Neuron (in vitro differentiated cells): ENCODE measurements around the gene COLEC11.
A peak's percentile ranks its signal among the peaks of the same experiment; 100 is the strongest.
"Not testable (repeated sequence)": the region's sequence is repeated elsewhere in the genome, so short reads cannot be mapped to it uniquely, and the experiment has no call there.

Source experiments
- H2AFZ ChIP-seq: one replicate; pipeline ENCODE4 v1.6.1; 2013; ENCODE audit warnings: low read depth, mild to moderate bottlenecking, inconsistent platforms, low read length, moderate library complexity
- H3K27me3 ChIP-seq: one replicate; pipeline ENCODE4 v1.6.1; 2013; ENCODE audit warnings: low read length; ENCODE audit not compliant: insufficient read depth
- H3K36me3 ChIP-seq: one replicate; pipeline ENCODE4 v1.6.1; 2013; ENCODE audit warnings: low read length; ENCODE audit not compliant: insufficient read depth
- H3K4me1 ChIP-seq: one replicate; pipeline ENCODE4 v1.6.1; 2013; ENCODE audit warnings: low read length; ENCODE audit not compliant: insufficient read depth
- H3K4me3 ChIP-seq: 2 replicates; pipeline ENCODE4 v1.5.1; 2013; ENCODE audit warnings: mild to moderate bottlenecking, low read length, moderate library complexity
- H3K9me3 ChIP-seq: one replicate; pipeline ENCODE4 v1.6.1; 2013; ENCODE audit warnings: low read length

The COLEC11 gene

DNA sequence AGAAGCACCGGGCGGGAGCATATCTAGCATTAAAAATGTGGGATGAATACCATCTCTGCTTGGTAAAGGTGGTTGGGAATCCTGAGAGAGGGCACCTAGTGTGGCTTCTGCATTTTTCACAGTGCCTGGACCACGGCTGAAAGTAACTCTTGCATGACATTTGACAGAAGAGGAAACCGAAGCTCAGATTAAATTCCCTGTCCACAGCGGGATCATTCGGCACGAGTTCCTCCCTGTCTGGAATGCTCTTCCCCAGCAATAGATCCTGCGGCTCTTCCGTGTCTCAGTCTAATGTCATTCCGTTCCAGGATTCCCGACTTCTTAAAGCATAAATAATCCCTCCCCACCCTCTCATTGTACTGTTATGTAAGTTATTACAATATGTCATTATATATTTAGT is 20.8 kb upstream of the COLEC11 start:
- Histone ChIP-seq H3K4me3 (no peak overlapping the region), H3K36me3 (peaks cover 32% of the 10 kb centered on the region), H2AFZ (no peak overlapping the region), H3K27me3 (no peaks in the 10 kb centered on the region), H3K9me3 (no peaks in the 10 kb centered on the region), H3K4me1 (peaks cover 27% of the 10 kb centered on the region)

DNA sequence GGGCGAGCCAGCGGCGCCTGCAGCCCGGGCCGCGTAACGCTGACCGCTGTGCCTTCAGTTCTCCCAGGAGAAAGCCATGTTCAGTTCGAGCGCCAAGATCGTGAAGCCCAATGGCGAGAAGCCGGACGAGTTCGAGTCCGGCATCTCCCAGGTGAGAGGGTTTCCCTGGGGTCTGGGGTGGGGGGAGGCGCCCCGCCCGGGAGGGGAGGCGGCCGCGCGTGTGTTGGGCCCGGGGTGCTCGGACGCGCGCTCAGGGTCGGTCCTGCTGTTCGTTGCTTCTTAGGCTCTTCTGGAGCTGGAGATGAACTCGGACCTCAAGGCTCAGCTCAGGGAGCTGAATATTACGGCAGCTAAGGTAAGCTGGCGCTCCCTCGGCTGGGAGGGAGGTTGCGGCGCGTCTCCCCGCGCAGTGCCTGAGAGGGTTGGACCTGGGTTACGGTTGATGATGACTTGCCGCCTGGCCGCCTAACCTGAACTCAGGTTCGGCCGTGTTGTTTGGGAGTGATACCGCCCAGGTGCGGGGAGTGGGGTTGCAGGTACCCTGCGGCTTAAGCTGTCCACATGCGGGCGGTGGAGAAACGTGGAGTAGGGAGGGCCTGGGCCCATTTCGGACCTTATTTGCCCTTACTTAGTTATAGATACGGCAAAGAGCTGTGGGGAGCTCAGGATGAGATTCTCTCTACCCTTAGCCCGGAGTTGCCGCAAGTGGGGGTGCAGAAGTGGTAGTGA is 19.2 kb upstream of the COLEC11 start:
- Histone ChIP-seq H3K4me1 (peaks cover 27% of the 10 kb centered on the region), H2AFZ (peak overlapping the region; percentile 37), H3K36me3 (peaks cover 47% of the 10 kb centered on the region), H3K9me3 (no peaks in the 10 kb centered on the region), H3K27me3 (no peaks in the 10 kb centered on the region), H3K4me3 (peak overlapping the region; percentile 99)

DNA sequence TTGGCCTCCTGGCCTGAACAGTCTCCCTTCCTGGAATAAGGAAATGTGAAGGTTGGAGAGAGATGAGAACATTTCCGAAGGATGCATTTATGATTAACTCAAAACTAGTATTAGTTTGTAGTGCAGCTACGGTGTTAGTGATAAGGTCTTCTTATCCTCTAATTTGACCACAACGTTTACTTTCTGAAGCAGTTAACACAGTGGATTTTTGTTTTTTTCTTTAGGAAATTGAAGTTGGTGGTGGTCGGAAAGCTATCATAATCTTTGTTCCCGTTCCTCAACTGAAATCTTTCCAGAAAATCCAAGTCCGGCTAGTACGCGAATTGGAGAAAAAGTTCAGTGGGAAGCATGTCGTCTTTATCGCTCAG is 18.7 kb upstream of the COLEC11 start:
- Histone ChIP-seq H3K4me1 (peaks cover 27% of the 10 kb centered on the region), H3K4me3 (peak overlapping the region; percentile 99), H3K36me3 (peaks cover 53% of the 10 kb centered on the region)
- H3K27me3 ChIP-seq, H3K9me3 ChIP-seq, H2AFZ ChIP-seq: not testable (repeated sequence)

DNA sequence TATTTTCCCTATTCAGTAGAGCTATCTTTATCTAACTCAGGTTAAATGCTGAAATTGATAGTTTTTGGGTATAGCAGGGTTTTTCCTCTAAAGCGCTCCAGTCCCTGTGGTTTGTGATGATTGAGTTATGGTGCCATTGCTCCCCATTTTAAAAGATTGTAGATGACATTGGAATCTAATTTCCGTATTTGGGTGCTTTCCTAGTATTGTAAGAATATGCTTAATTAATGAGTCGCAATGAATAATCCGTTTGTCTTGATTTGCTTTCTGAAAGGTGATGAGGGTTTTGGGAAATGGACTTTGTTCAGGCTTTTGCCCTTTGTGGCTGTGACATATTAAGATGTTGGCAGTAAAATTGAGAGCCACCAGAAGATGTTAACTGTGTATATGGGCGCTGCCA is 15.9 kb upstream of the COLEC11 start:
- Histone ChIP-seq H3K27me3 (no peaks in the 10 kb centered on the region), H3K36me3 (peaks cover 76% of the 10 kb centered on the region), H3K4me1 (peaks cover 27% of the 10 kb centered on the region), H3K9me3 (no peaks in the 10 kb centered on the region), H2AFZ (no peak overlapping the region), H3K4me3 (no peak overlapping the region)

DNA sequence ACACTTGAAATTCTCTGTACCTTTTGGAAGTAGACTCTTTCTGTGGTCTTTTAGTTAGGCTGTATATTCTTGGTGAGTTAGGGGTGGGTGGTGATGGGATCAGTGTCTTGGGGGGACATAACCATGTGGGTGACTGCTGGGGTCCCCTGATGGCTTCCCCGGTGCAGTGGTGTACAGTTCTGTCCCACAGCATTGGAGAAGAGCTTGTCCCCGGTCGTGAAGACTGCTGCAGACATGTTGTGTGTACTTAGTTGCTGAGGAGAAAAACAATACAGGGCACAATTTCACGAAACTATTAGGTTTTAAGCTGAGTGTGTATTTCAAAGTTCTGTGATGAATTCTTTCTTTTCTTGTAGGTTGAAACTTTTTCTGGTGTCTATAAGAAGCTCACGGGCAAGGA is 14.5 kb upstream of the COLEC11 start:
- H3K27me3 ChIP-seq = no peaks in the 10 kb centered on the region
- no peaks in the 10 kb centered on the region for H3K9me3 ChIP-seq
- no peak overlapping the region for H2AFZ ChIP-seq
- peaks cover 27% of the 10 kb centered on the region for H3K4me1 ChIP-seq
- no peak overlapping the region for H3K4me3 ChIP-seq
- H3K36me3 ChIP-seq = peaks cover 86% of the 10 kb centered on the region

DNA sequence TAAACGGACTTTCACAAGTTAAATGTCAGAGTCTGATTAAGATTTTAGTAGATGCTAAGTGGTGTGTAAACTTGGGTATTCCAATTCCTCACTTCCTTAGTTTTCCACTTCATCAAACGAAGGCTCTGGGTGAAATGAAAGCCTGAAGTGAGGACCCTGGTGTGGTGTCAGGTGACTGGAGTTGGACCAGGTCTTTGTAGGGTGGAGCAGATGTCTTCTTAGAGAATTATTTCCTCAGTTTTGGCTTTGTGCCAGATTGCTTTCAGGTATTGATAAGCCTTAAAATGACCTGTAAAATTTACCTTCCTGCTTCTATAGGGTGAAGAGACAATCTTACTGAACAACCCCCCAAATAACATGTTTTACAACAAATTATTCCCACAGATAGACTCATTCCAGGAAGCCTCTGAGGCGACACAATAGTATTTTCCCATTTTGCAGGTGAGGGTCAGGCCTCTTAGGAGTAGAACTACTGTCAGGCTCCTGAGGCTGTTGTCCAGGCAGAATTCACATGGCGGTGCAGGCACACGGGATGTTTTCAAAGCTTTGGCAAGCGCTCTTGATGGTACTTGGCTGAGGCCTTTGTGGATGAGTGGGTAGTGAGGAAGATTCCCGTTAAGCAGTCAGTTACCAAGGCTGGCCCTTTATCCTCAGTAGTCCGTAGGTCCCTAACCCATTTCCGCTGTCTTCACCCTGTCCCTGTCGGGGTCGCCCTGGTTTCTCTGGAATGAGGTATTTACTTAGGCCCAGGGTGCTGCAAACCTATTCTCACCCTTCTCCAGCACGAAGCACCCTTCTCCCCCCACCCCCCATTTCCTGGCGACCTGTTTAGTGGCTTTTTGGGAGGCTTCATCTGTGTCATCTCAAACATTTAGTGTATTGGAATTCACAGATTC is 13.3 kb upstream of the COLEC11 start:
- Histone ChIP-seq H3K9me3 (no peaks in the 10 kb centered on the region), H3K27me3 (no peaks in the 10 kb centered on the region), H3K4me3 (no peak overlapping the region), H3K4me1 (peaks cover 18% of the 10 kb centered on the region), H3K36me3 (peaks cover 80% of the 10 kb centered on the region), H2AFZ (no peak overlapping the region)

DNA sequence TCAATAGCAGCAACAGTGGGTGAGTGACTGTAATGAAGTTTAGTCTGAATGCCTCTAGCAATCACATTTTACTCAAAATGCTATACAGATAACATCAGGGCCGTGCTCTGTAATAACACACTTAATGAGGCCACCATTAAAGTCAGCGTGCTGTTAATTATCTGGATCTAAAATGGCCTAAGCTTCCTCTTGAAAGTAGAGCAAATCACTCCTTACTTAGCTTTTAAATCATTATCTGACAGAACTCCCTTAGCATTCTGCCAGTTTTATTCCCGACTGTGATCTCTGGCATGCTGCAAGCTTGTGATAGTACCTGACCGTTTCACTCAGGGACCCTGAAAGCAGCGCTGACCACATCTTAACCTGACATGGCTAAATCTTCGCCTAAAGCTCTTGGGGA is 10.8 kb upstream of the COLEC11 start:
- peaks cover 56% of the 10 kb centered on the region for H3K36me3 ChIP-seq

DNA sequence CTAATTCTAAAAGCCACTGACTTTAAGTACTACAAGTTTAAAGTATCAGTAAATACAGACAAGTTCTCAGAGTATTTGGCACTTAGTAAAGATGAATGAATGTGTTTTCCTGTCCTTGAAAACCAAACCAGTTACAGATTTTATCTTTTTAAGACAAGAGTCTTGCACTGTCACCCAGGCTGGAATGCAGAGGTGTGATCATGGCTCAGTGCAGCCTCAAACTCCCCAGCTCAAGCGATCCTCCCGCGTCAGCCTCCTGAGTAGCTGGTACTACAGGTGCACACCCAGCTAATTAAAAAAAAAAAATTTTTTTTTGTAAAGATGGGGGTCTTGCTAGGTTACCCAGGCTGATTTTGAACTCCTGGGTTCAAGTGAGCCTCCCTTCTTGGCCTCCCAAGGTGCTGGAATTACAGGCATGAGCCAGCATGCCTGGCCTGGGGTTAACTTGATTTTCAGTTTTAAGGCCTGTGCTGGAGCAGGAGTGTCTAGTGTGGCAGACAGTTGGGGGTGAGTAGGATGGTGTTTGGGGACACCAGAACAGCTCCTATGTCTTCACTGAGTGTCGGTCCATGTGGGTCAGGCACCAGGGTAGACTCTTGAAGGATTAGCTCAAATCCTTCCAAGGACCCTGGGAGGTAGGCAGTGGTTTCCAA is 10.2 kb upstream of the COLEC11 start:
- no peaks in the 10 kb centered on the region for H3K27me3 ChIP-seq
- no peaks in the 10 kb centered on the region for H3K9me3 ChIP-seq
- H2AFZ ChIP-seq = no peak overlapping the region
- H3K36me3 ChIP-seq = peaks cover 49% of the 10 kb centered on the region
- no peak overlapping the region for H3K4me3 ChIP-seq
- H3K4me1 ChIP-seq = no peaks in the 10 kb centered on the region

More for the DNA sequence above, 10.8 kb upstream of the COLEC11 start:
- no peaks in the 10 kb centered on the region for H3K9me3 ChIP-seq
- no peak overlapping the region for H3K4me3 ChIP-seq
- no peaks in the 10 kb centered on the region for H3K4me1 ChIP-seq
- H3K27me3 ChIP-seq = no peaks in the 10 kb centered on the region
- H2AFZ ChIP-seq = no peak overlapping the region

DNA sequence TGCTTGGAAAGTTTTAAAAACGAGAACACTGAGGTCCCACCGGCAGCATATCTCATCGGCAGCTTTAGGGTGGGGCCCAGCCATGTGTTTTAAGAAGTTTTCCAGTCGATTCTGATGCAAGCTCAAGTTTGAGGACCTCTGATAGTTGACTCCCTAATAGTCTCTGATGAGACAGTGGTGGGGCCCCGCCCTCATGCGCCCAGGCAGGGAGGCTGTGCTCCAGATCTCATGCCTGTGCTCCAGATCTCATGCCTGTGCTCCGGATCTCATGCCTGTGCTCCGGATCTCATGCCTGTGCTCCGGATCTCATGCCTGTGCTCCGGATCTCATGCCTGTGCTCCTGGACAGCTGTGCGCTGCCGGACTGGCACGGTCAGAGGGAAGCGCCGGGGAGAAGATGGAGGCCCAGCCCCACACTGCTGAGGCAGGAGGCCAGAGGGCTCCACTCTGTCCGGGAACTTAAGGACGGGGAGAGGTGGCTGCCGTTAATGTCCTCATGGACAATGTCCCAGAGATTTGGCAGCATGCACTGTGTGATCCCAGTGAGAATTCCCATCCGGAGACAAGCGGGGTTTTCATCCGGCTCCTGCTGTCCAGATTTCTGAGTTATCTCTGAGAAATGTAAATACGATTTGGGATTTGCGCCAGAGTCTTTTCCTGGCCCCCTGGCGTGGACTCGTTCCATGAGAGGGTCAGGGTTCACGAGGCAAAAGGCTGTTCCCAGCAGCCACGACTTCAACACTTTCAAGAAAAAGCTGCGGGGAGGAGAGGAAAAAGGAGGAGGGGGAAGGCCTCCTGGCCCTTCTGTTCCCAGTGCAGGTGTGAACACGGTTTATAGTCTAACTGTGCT is 9.4 kb upstream of the COLEC11 start:
- Histone ChIP-seq H3K27me3 (no peaks in the 10 kb centered on the region), H3K4me3 (no peak overlapping the region), H3K36me3 (peaks cover 41% of the 10 kb centered on the region)

DNA sequence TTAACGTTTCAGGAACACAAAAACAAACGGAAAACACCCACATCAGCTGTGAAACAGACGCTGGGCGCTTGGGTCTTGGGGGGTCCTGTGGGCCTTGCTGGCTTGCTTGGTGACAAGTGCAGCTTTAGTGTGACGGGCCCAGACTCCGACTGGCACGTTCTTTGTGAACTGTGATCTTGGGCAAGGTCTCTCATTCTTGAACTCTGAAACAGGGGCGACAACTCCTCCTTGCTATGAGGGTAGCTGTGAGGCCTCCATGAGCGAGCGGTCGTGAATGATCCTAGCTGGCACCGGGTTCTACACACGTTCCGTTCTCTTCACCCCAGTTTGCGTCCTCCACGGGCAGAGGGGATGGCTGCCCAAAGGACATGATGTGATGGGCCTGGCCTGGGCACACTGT is 8.7 kb upstream of the COLEC11 start:
- Histone ChIP-seq H2AFZ (no peak overlapping the region), H3K36me3 (peaks cover 34% of the 10 kb centered on the region), H3K4me3 (no peak overlapping the region), H3K27me3 (no peaks in the 10 kb centered on the region), H3K9me3 (no peaks in the 10 kb centered on the region), H3K4me1 (no peaks in the 10 kb centered on the region)

More for the DNA sequence above, 9.4 kb upstream of the COLEC11 start:
- Histone ChIP-seq H3K4me1 (no peaks in the 10 kb centered on the region), H2AFZ (no peak overlapping the region), H3K9me3 (no peaks in the 10 kb centered on the region)

DNA sequence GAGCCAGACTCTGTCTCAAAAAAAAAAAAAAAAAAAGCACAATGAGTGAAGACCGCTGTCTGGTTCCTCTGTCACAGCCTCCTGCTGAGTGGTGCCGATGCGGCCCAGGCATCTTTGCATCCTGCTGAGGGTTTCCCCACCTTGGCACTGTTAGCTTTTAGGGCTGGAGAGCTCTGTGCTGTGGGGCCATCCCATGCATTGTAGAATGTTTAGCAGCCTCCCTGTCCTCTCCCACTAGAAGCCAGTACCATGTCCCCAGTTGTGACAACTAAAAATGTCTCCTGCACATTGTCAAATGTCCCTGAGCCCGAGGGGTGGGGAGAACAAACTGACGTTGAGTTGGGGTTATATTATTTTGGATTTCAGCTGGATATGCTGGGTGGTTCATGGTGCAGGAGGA is 7.9 kb upstream of the COLEC11 start:
- H3K4me1 ChIP-seq = no peaks in the 10 kb centered on the region
- H2AFZ ChIP-seq = no peak overlapping the region
- no peaks in the 10 kb centered on the region for H3K27me3 ChIP-seq
- no peak overlapping the region for H3K4me3 ChIP-seq
- no peaks in the 10 kb centered on the region for H3K9me3 ChIP-seq
- H3K36me3 ChIP-seq = peaks cover 26% of the 10 kb centered on the region

DNA sequence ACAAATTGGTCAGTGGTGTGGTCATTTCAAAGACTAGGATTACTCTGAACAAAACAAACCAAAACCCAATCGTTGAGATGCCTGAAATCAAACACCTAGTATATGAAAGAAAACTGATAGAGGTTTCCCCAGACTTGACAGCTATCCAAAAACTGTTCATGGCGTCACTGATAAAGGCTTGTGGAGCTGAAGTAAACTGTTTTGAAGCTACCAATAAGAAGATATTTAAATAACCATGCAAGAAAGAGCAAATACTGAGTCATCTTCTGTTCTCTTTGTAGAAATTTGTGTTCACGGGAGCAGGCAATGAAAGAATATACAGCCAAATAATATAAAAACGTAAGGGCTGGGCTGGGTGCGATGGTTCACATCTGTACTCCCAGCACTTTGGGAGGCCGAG is 7.5 kb upstream of the COLEC11 start:
- Histone ChIP-seq H3K36me3 (peaks cover 24% of the 10 kb centered on the region), H3K27me3 (no peaks in the 10 kb centered on the region), H3K4me3 (no peak overlapping the region), H2AFZ (no peak overlapping the region), H3K4me1 (no peaks in the 10 kb centered on the region), H3K9me3 (no peaks in the 10 kb centered on the region)
